Measurements from ENCODE around the gene LY6G5B. TPM values are rescaled to one million over a fixed set of nuclear protein-coding genes. Genes with fewer than 3 reads are reported as not detected.

LY6G5B gene
- total and polyA plus RNA-seq, 4 experiments from 2014 or later = 0.98 to 39.8 (median 39.3) TPM; not detected in 1

DNA sequence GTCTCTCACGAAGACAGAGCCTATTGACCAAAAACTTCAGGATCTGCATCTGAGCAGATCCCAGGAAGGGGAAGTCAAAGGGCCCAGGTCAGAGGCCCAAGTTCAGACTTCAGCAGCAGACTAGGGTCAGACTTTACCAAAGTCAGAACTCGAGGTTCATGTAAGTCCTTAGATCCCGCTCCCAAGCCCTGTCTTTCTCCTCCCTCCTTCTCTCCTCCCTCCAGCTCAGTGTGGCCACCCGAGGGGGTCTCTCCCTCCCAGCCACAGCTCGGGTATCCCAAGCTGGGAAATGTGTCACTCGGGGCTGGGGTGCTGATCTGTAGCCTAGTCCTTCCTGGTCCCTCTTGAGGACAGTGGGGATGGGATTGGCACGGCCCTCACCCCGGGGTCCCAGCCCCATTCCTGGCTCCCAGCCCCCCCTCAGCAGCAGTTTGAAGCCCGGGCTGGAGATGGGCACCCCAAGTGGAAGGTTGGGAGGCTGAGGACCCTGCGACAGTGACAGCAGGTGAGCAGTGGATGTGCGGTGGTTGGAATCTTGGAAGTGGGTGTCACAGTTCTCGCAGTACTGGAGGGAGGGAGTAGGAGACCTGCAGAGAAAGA, 7.6 kb upstream of the LY6G5B start:
- intact Hi-C loops (cut with micrococcal nuclease) = loop anchor here (10.0 kb wide), 1 partner anchor 1543 kb away; the partner anchor contains the start of genes HSD17B8, RING1, RXRB and SLC39A7
- Histone ChIP-seq H3K4me3 (ENCODE audit: low read length in 2 of 2) (no peak overlapping the region), H3K4me1 (ENCODE audit: insufficient read depth, low read length) (peaks cover 69% of the 10 kb centered on the region), H3K27me3 (ENCODE audit: insufficient read depth, low read length) (no peaks in the 10 kb centered on the region), H3K9me3 (ENCODE audit: control insufficient read depth in 1 of 2, low read length in 2 of 2) (no peaks in the 10 kb centered on the region), H3K27ac (ENCODE audit: low read depth, low read length) (no peak overlapping the region), H3K36me3 (ENCODE audit: insufficient read depth, low read length) (peaks cover 17% of the 10 kb centered on the region)
- DNase-seq = no peak
- Mint-ChIP-seq H3K9me3 (peaks cover 0 to 2% (median 0%) of the 10 kb centered on the region in 8 donors), H3K27me3 (no peaks in the 10 kb centered on the region), H3K4me3 (peak overlapping the region in 6 of 8 donors; percentile 8 to 78 (median 46)), H3K36me3 (peaks cover 20 to 58% of the 10 kb centered on the region in 2 donors), H3K4me1 (peaks cover 49 to 92% (median 68%) of the 10 kb centered on the region in 4 donors), H3K27ac (peak overlapping the region in 5 of 7 donors; percentile 11 to 89 (median 77))
- POLR2A ChIA-PET (ENCODE audit: partially characterized antibody) = interaction anchor here (0.8 to 8.6 kb wide), 7 partner anchors 9 to 201 kb away, joined by 3 to 269 read pairs (median 9); partner anchors contain the start of genes APOM, BAG6, HSPA1B and NEU1
- CTCF ChIA-PET (ENCODE audit: partially characterized antibody) = interaction anchor here (4.6 kb wide), 1 partner anchor 9 kb away, joined by 28 read pairs; the partner anchor contains the start of genes APOM and BAG6

- Histone ChIP-seq H3K27me3 (ENCODE audit: insufficient read depth, low read length) (no peaks in the 10 kb centered on the region), H3K36me3 (ENCODE audit: insufficient read depth, low read length) (peaks cover 24% of the 10 kb centered on the region), H3K9me3 (ENCODE audit: control insufficient read depth in 1 of 2, low read length in 2 of 2) (no peaks in the 10 kb centered on the region), H3K4me1 (ENCODE audit: insufficient read depth, low read length) (peaks cover 69% of the 10 kb centered on the region), H3K27ac (ENCODE audit: low read depth, low read length) (peak overlapping the region; percentile 92), H3K4me3 (ENCODE audit: low read length in 2 of 2) (peak overlapping the region; percentile 94 to 96)
- peaks cover 0 to 2% (median 0%) of the 10 kb centered on the region in 8 donors for H3K9me3 Mint-ChIP-seq
- no peak for DNase-seq
- POLR2A ChIA-PET (ENCODE audit: partially characterized antibody) = interaction anchor here (0.7 to 8.6 kb wide), 11 partner anchors 10 to 172 kb away, joined by 3 to 269 read pairs (median 5); partner anchors contain the start of genes APOM, BAG6, DDX39B and HSPA1B
- H3K4me1 Mint-ChIP-seq = peaks cover 45 to 90% (median 67%) of the 10 kb centered on the region in 4 donors
- H3K4me3 Mint-ChIP-seq = peak overlapping the region; percentile 89 to 100 (median 96)
- intact Hi-C loops (cut with micrococcal nuclease) = loop anchor here (10.0 kb wide), 1 partner anchor 1541 kb away; the partner anchor contains the start of genes HSD17B8, RING1, RXRB and SLC39A7
- peak overlapping the region; percentile 44 to 100 (median 98) for H3K27ac Mint-ChIP-seq
- peaks cover 26 to 57% of the 10 kb centered on the region in 2 donors for H3K36me3 Mint-ChIP-seq
- H3K27me3 Mint-ChIP-seq = no peaks in the 10 kb centered on the region
- CTCF ChIA-PET (ENCODE audit: partially characterized antibody) = interaction anchor here (1.0 to 4.6 kb wide), 4 partner anchors 10 to 88 kb away, joined by 3 to 28 read pairs (median 4); partner anchors contain the start of genes APOM, BAG6 and TNF
Measured at GRCh38 chr6:31663126-31663960, 6.4 kb upstream of the LY6G5B start.

DNA sequence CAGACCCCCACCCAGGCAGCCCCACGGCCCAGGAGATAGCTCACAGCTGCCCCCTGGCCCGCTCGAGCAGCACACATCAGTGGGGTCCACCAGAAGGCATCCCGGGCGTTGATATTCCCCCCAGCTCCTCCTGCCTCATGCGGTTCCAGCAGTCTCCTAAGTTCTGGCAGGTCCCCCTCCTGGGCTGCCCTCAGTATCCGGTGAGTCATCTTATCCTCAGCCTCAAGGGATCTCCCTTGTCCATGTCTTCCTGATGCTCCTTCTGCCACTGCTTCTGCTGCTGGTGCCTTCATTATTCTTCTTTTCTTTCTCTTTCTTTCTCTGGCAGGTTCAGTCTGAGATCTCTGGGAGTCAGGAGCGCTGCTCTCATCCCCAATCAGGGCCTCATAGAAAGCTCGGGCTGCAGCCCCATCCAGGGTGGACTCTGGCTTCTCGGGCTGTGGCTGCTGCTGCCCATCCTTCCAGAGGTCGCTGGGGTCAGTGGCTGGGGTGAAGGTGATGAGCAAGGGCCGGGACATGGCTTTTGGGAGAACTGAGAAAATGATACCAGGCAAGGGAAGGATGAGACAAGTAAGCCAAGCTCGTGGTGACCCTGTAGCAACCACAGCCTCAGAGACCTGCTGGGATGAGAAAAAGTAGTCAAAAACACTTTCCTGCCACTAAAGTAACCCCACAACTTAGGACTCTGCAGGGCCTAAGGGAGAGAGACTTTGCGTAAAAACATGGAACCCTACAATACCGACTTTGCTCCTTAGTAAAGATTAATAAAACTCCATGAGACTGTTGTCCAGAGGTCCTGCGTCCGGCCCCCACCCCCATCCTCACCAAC, 5.6 kb upstream of the LY6G5B start:
- DNase-seq = peak in 1 of 5 donors; percentile 58
- Histone ChIP-seq H3K27ac (ENCODE audit: low read depth, low read length) (peak overlapping the region; percentile 92), H3K9me3 (ENCODE audit: control insufficient read depth in 1 of 2, low read length in 2 of 2) (no peaks in the 10 kb centered on the region), H3K36me3 (ENCODE audit: insufficient read depth, low read length) (peaks cover 32% of the 10 kb centered on the region), H3K4me3 (ENCODE audit: low read length in 2 of 2) (peak overlapping the region; percentile 94 to 96), H3K4me1 (ENCODE audit: insufficient read depth, low read length) (peaks cover 68% of the 10 kb centered on the region), H3K27me3 (ENCODE audit: insufficient read depth, low read length) (no peaks in the 10 kb centered on the region)
- Mint-ChIP-seq H3K4me1 (peaks cover 39 to 82% (median 59%) of the 10 kb centered on the region in 4 donors), H3K36me3 (peaks cover 33 to 64% of the 10 kb centered on the region in 2 donors), H3K9me3 (peaks cover 0 to 2% (median 0%) of the 10 kb centered on the region in 8 donors), H3K27ac (peak overlapping the region; percentile 94 to 100 (median 99)), H3K4me3 (peak overlapping the region; percentile 89 to 100 (median 96)), H3K27me3 (no peaks in the 10 kb centered on the region)
- POLR2A ChIA-PET (ENCODE audit: partially characterized antibody) = interaction anchor here (0.7 to 8.6 kb wide), 30 partner anchors 11 to 1612 kb away, joined by 3 to 269 read pairs (median 4); partner anchors contain the start of genes ABHD16A, APOM, BAG6 and DDX39B
- CTCF ChIA-PET (ENCODE audit: partially characterized antibody) = interaction anchor here (0.8 to 4.6 kb wide), 6 partner anchors 11 to 143 kb away, joined by 3 to 28 read pairs (median 4); partner anchors contain the start of genes APOM, BAG6, LSM2 and TNF
- intact Hi-C loops (cut with micrococcal nuclease) = loop anchor here (2.0 to 10.0 kb wide), 5 partner anchors 17 to 1541 kb away; partner anchors contain the start of genes AGPAT1, ATP6V1G2, HSD17B8 and LY6G5C

DNA sequence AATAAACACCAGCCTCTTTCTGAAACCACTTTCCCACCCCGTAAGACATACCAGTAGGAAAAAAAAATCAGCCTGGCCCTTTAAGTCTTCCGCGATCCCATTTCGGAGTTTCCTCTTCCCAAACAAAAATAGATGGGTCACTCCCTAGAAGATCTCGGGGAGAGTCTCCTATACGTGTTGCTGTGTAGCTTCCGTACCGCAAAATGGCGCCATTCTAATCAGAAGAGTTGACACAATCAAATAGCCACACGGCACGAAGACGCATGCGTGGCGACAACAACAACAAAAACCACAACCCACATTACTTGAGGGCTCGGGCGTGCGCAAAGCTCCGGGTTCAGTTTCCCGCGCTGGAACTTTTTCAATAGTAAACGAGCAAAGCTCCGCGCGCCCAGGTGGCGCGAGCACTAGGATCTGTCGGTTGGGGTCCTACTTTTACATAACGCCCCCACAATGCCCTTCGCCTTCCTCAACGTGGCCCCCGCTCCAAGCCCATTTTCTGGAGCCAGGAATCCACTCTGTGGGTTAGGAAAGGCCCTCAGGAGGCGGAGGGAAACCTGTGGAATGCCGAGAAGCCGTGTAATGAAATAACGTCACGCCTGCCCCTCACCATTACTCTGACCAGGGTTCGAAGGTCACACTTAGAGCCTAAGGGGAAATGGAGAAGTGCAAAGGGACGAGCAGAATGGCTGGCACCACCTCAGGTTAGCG, 4.8 kb upstream of the LY6G5B start, which contains the start of gene GPANK1:
Gene GPANK1, minus strand, starts transcription at position 208 of the 711 bp plus-strand sequence. CDS start 519 bp downstream, outside the sequence.
- ChIA-PET CTCF (ENCODE audit: partially characterized antibody) (interaction anchor here (0.7 to 4.6 kb wide), 6 partner anchors 11 to 142 kb away, joined by 3 to 28 read pairs (median 4); partner anchors contain the start of genes APOM, BAG6, LSM2 and LY6G5C), POLR2A (ENCODE audit: partially characterized antibody) (interaction anchor here (0.7 to 8.6 kb wide), 30 partner anchors 11 to 1611 kb away, joined by 3 to 269 read pairs (median 4); partner anchors contain the start of genes ABHD16A, APOM, BAG6 and DDX39B)
- Histone ChIP-seq H3K27ac (ENCODE audit: low read depth, low read length) (peak within 1 kb of the TSS; percentile 92), H3K36me3 (ENCODE audit: insufficient read depth, low read length) (peaks cover 40% of the 10 kb centered on the region), H3K4me1 (ENCODE audit: insufficient read depth, low read length) (peaks cover 60% of the 10 kb centered on the region), H3K27me3 (ENCODE audit: insufficient read depth, low read length) (no peaks in the 10 kb centered on the region), H3K9me3 (ENCODE audit: control insufficient read depth in 1 of 2, low read length in 2 of 2) (no peaks in the 10 kb centered on the region), H3K4me3 (ENCODE audit: low read length in 2 of 2) (peak within 1 kb of the TSS; percentile 94 to 96)
- Mint-ChIP-seq H3K9me3 (peaks cover 0 to 2% (median 0%) of the 10 kb centered on the region in 8 donors), H3K27ac (peak within 1 kb of the TSS; percentile 94 to 100 (median 99)), H3K4me1 (peaks cover 35 to 74% (median 52%) of the 10 kb centered on the region in 4 donors), H3K4me3 (peak within 1 kb of the TSS; percentile 89 to 100 (median 96)), H3K36me3 (peaks cover 39 to 66% of the 10 kb centered on the region in 2 donors), H3K27me3 (no peaks in the 10 kb centered on the region)
- intact Hi-C loops (cut with micrococcal nuclease) = loop anchor here (1.0 to 10.0 kb wide), 13 partner anchors 13 to 1540 kb away; partner anchors contain the start of genes ABHD16A, AGPAT1, ATP6V1G2 and BAG6
- DNase-seq = peak; percentile 89 to 96 (median 91)

DNA sequence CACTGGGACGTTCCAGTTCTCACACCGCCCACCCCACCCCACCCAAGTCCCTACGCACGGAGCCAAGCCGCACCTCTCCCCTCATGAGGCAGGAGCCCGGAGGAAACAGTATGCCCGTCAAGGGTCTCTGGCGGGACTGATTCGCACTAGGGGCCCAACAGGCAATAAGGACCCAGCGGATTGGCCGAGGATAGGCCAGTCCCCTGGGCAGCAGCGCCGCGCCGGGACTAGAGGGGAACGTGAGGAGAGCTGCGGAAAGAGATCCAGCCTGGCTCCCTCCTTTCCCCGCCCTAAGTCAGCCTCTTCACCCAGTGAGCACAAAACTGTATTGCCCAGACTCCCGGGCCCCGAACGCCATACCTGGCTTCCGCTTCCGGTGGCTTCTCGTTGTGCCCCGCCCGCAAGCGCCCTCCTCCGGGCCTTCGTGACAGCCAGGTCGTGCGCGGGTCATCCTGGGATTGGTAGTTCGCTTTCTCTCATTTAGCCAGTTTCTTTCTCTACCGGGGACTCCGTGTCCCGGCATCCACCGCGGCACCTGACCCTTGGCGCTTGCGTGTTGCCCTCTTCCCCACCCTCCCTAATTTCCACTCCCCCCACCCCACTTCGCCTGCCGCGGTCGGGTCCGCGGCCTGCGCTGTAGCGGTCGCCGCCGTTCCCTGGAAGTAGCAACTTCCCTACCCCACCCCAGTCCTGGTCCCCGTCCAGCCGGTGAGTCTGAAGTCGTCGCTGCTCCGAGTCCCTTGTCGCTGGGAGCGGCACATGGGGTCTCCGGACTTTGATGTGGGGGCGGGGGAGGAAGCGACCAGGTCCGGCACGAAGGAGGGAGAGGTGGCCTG, 4.1 kb upstream of the LY6G5B start, which contains the start of gene CSNK2B:
Gene CSNK2B, plus strand, starts transcription at position 580 of the 836 bp plus-strand sequence. CDS start 752 bp downstream, outside the sequence.
- intact Hi-C loops (cut with micrococcal nuclease) = loop anchor here (1.0 to 10.0 kb wide), 13 partner anchors 13 to 1539 kb away; partner anchors contain the start of genes ABHD16A, AGPAT1, ATP6V1G2 and BAG6

More for the DNA sequence above, 4.1 kb upstream of the LY6G5B start, which contains the start of gene CSNK2B:
- Histone ChIP-seq H3K36me3 (ENCODE audit: insufficient read depth, low read length) (peaks cover 47% of the 10 kb centered on the region), H3K4me3 (ENCODE audit: low read length in 2 of 2) (peak within 1 kb of the TSS; percentile 94 to 96), H3K9me3 (ENCODE audit: control insufficient read depth in 1 of 2, low read length in 2 of 2) (no peaks in the 10 kb centered on the region), H3K27me3 (ENCODE audit: insufficient read depth, low read length) (no peaks in the 10 kb centered on the region), H3K27ac (ENCODE audit: low read depth, low read length) (peak within 1 kb of the TSS; percentile 92), H3K4me1 (ENCODE audit: insufficient read depth, low read length) (peaks cover 59% of the 10 kb centered on the region)
- Mint-ChIP-seq H3K36me3 (peaks cover 46 to 68% of the 10 kb centered on the region in 2 donors), H3K27ac (peak within 1 kb of the TSS; percentile 94 to 100 (median 99)), H3K4me1 (peaks cover 32 to 67% (median 49%) of the 10 kb centered on the region in 4 donors), H3K4me3 (peak within 1 kb of the TSS; percentile 89 to 100 (median 96)), H3K9me3 (no peaks in the 10 kb centered on the region), H3K27me3 (no peaks in the 10 kb centered on the region)
- DNase-seq = peak; percentile 97 to 99 (median 98)
- POLR2A ChIA-PET (ENCODE audit: partially characterized antibody) = interaction anchor here (0.8 to 8.6 kb wide), 23 partner anchors 12 to 530 kb away, joined by 3 to 269 read pairs (median 5); partner anchors contain the start of genes ABHD16A, APOM, BAG6 and DDX39B
- CTCF ChIA-PET (ENCODE audit: partially characterized antibody) = interaction anchor here (0.7 to 4.6 kb wide), 5 partner anchors 12 to 164 kb away, joined by 3 to 28 read pairs (median 5); partner anchors contain the start of genes APOM, BAG6 and LY6G5C
